Activated B cell treated with CpG ODN at 0.5 μM for 24 hours (primary cell): Measurements from ENCODE around the gene HMX3. TPM values are rescaled to one million over a fixed set of nuclear protein-coding genes. Genes with fewer than 3 reads are reported as not detected.
A peak's percentile ranks its signal among the peaks of the same experiment; 100 is the strongest.

Experiments used
- ATAC-seq: fragments of 200-7000 bp; cut with Tn5 transposase; one replicate; pipeline ENCODE4 v1.10.0; 2021; ENCODE audit warnings: low read depth, mild to moderate bottlenecking, moderate library complexity
- CTCF ChIA-PET: fragments of 350-600 bp; sonication (Branson Sonifier 250); formaldehyde crosslinking; loops from one replicate; lab custom pipeline; 2021; ENCODE audit warnings: antibody characterized with exemption; lab: Charles Lee
- POLR2A ChIA-PET: fragments of 350-600 bp; sonication (Branson Sonifier 250); formaldehyde crosslinking; loops from one replicate; lab custom pipeline; 2021; ENCODE audit warnings: antibody characterized with exemption; lab: Charles Lee
- DNase-seq: peaks from one replicate; pipeline ENCODE4 v3.0.0; 2022
- H3K27ac Mint-ChIP-seq: one replicate; pipeline ENCODE4 v1.8.0; 2020; ENCODE audit warnings: mixed read lengths
- H3K27me3 Mint-ChIP-seq: one replicate; pipeline ENCODE4 v1.8.0; 2021; ENCODE audit warnings: mixed read lengths
- H3K36me3 Mint-ChIP-seq: one replicate; pipeline ENCODE4 v1.8.0; 2021; ENCODE audit warnings: low read depth, mixed read lengths
- H3K4me1 Mint-ChIP-seq: one replicate; pipeline ENCODE4 v1.8.0; 2021; ENCODE audit warnings: mixed read lengths
- H3K4me3 Mint-ChIP-seq: one replicate; pipeline ENCODE4 v1.8.0; 2020; ENCODE audit warnings: mild to moderate bottlenecking, mixed read lengths
- H3K9me3 Mint-ChIP-seq: one replicate; pipeline ENCODE4 v1.8.0; 2020; ENCODE audit warnings: mixed read lengths
- intact Hi-C: fragments of 100-400 bp; cut with micrococcal nuclease; formaldehyde crosslinking; loops from one replicate; pipeline ENCODE4 v1.15.1; 2024
- total RNA-seq: library from RNA; stranded (reverse); gene quantifications from 2 replicates; pipeline ENCODE4 v1.2.3, GENCODE V29; 2022
- TF ChIP-seq, protein P1 (sequence below): fragments of 200-600 bp; IDR thresholded peaks from one replicate; pipeline ENCODE4 v1.8.0; 2022; ENCODE audit warnings: antibody characterized with exemption, mild to moderate bottlenecking

The HMX3 gene
- total RNA-seq, 1 donor from 2014 or later, result not detected

DNA sequence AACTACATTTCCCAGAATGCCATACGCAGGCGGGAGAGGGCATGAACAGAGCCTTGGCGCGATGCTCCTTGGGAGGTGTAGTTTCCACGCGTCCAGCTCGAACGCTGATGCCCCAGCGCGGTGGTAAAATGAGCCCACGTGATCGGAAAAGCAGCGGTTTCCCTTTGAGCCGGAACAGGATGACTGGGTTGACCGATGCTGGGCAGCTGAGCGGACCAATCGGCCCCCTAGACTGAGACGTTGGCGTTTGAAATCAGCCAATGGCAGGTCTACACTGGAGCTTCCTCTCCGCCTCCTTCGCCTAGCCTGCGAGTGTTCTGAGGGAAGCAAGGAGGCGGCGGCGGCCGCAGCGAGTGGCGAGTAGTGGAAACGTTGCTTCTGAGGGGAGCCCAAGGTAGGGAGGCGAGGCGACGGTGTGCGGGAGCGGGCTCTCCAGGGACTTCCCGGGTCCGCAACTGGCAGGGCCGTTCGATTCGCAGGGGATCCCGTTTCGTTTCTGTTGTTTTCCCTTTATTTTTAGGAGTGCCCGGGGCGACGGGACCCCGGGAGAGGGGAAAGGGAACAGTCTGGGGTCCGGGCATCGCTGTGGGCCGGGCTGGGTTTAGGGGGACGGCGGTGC is 18.4 kb downstream of the HMX3 start, which contains the start of gene BUB3:
Gene BUB3 (plus strand): TSS at position 311 of the 619 bp plus-strand sequence. CDS start 516 bp downstream, outside the sequence.
- Mint-ChIP-seq H3K4me1 (peaks cover 73% of the 10 kb centered on the region), H3K27me3 (peaks cover 13% of the 10 kb centered on the region), H3K36me3 (peaks cover 47% of the 10 kb centered on the region), H3K9me3 (no peaks in the 10 kb centered on the region), H3K27ac (peak within 1 kb of the TSS; percentile 99), H3K4me3 (peak within 1 kb of the TSS; percentile 100)
- DNase-seq (peak; percentile 80), ATAC-seq (peak; percentile 91)
- POLR2A ChIA-PET, result interaction anchor here (0.6 to 2.0 kb wide), 17 partner anchors 9 to 1307 kb away, joined by 3 to 18 read pairs (median 4); partner anchors contain the start of genes ACADSB, C10orf88, IKZF5 and LHPP
- TF ChIP-seq, protein P1, sequence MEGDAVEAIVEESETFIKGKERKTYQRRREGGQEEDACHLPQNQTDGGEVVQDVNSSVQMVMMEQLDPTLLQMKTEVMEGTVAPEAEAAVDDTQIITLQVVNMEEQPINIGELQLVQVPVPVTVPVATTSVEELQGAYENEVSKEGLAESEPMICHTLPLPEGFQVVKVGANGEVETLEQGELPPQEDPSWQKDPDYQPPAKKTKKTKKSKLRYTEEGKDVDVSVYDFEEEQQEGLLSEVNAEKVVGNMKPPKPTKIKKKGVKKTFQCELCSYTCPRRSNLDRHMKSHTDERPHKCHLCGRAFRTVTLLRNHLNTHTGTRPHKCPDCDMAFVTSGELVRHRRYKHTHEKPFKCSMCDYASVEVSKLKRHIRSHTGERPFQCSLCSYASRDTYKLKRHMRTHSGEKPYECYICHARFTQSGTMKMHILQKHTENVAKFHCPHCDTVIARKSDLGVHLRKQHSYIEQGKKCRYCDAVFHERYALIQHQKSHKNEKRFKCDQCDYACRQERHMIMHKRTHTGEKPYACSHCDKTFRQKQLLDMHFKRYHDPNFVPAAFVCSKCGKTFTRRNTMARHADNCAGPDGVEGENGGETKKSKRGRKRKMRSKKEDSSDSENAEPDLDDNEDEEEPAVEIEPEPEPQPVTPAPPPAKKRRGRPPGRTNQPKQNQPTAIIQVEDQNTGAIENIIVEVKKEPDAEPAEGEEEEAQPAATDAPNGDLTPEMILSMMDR, result no peak
- CTCF ChIA-PET, result interaction anchor here (0.9 to 2.2 kb wide), 4 partner anchors 9 to 148 kb away, joined by 3 to 7 read pairs (median 4); no protein-coding TSS in a partner anchor
- intact Hi-C loops, result loop anchor here (1.0 to 5.0 kb wide), 12 partner anchors 87 to 1763 kb away; partner anchors contain the start of genes ABRAXAS2, C10orf88, FAM24B and IKZF5

DNA sequence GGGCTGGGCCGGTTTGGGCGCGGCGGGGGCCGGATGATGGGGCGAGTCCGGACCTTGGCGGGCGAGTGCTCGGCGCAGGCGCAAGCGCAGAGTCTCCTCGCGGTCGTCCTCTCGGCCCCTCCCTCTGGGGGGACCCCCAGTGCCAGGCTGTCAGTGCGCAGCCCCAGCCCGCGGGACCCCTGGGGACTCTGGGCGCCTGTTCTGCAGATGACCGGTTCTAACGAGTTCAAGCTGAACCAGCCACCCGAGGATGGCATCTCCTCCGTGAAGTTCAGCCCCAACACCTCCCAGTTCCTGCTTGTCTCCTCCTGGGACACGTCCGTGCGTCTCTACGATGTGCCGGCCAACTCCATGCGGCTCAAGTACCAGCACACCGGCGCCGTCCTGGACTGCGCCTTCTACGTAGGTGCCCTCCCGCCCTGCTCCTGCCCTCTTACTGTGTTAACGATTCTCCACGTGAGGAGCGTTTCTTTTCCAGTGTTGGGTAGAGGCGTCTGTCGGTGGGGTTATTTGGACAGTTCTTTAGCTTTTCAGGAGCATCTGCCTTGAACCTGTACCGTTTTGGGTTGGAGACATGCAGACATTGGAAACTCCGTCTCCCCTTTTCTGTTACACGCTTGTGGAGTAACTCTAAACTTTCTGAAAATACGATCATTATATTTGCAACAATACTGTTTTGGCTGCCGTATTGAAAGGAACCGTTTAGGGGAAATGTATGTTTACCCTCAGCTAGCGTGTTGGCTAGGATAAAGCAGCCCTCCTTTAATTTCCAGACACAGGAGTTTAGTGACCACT is 19.1 kb downstream of the HMX3 start:
- Mint-ChIP-seq H3K4me3 (peak overlapping the region; percentile 100), H3K27ac (peak overlapping the region; percentile 99), H3K4me1 (peaks cover 71% of the 10 kb centered on the region), H3K27me3 (peaks cover 11% of the 10 kb centered on the region), H3K36me3 (peaks cover 53% of the 10 kb centered on the region), H3K9me3 (no peaks in the 10 kb centered on the region)
- CTCF ChIA-PET, result interaction anchor here (1.2 kb wide), 2 partner anchors 21 to 24 kb away, joined by 3 to 4 read pairs; no protein-coding TSS in a partner anchor
- ATAC-seq (peak; percentile 49), DNase-seq (peak; percentile 63)
- intact Hi-C loops, result loop anchor here (1.0 to 5.0 kb wide), 13 partner anchors 86 to 1762 kb away; partner anchors contain the start of genes ABRAXAS2, ATE1, C10orf88 and FAM24B
- TF ChIP-seq, protein P1, result no peak
- POLR2A ChIA-PET, result interaction anchor here (0.6 to 2.0 kb wide), 10 partner anchors 10 to 781 kb away, joined by 3 to 18 read pairs (median 6); partner anchors contain the start of genes ACADSB, C10orf88, IKZF5 and PSTK

DNA sequence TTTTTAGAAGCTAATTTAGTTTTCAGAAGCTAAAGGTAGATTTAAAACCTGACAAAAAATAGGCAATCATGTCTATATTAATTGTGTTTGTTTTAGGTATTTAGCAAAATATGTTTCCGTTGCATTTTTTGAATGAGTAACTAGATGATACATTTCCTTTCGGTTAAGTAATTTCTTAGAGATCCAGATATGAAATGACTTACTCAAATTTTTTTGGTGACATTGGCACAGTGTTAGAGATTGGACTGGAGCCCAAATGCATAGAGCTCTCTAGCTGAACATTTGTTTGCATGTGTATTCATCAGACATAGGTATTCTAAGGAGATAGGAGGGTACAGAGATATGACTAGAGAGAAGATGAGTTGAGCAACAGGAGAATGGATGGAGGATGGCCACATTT is 20.3 kb downstream of the HMX3 start:
- Mint-ChIP-seq H3K4me3 (no peak overlapping the region), H3K36me3 (peaks cover 65% of the 10 kb centered on the region), H3K9me3 (no peaks in the 10 kb centered on the region), H3K27me3 (peaks cover 5% of the 10 kb centered on the region), H3K27ac (no peak overlapping the region), H3K4me1 (peaks cover 69% of the 10 kb centered on the region)
- POLR2A ChIA-PET, result interaction anchor here (1.0 kb wide), 1 partner anchor 14 kb away, joined by 3 read pairs; no protein-coding TSS in a partner anchor
- TF ChIP-seq, protein P1, result no peak
- DNase-seq, result no peak
- CTCF ChIA-PET, result no interaction called here
- intact Hi-C loops, result loop anchor here (5.0 kb wide), 1 partner anchor 1229 kb away; the partner anchor contains the start of gene ATE1
- no peak for ATAC-seq

DNA sequence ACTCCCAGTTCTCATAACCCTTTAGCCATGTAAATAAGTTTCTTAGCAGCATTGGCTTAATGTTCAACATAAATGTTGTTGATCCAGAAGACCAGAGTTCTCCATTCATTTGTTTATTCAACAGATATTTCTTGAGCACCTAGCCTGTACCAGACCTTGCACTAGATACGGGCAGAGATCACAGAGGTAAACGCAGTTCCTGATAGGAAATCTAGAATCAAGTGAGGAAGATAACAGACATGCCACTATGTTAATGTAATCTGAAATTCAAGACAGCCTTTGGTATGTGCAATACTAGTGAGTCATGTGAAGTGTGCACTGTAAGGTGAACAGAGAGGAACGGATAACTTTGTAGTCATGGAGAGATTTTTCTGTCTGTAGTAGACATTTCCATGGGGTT is 21.4 kb downstream of the HMX3 start:
- Mint-ChIP-seq H3K4me3 (no peak overlapping the region), H3K36me3 (peaks cover 74% of the 10 kb centered on the region), H3K27me3 (no peaks in the 10 kb centered on the region), H3K27ac (no peak overlapping the region), H3K4me1 (peaks cover 62% of the 10 kb centered on the region), H3K9me3 (no peaks in the 10 kb centered on the region)
- DNase-seq (no peak), ATAC-seq (no peak)
- ChIA-PET POLR2A (no interaction called here), CTCF (no interaction called here)
- intact Hi-C loops, result loop anchor here (5.0 kb wide), 1 partner anchor 1230 kb away; the partner anchor contains the start of gene ATE1
- TF ChIP-seq, protein P1, result no peak
